ENCODE results near the gene TRAF3IP1.

- TF ChIP-seq EZH2 (IDR thresholded peaks at IDR 0.05; ENCODE audit: borderline replicate concordance, insufficient read depth, low read length, poor library complexity, severe bottlenecking) (no peak), POLR2AphosphoS5 (IDR thresholded peaks at IDR 0.05) (no peak), SMC3 (conservative IDR thresholded peaks at IDR 0.05; ENCODE audit: poor library complexity) (no peak), CTCF (IDR thresholded peaks at IDR 0.05; ENCODE audit: poor library complexity, severe bottlenecking) (no peak), TAF1 (IDR thresholded peaks at IDR 0.05; ENCODE audit: low read depth) (no peak), RAD21 (conservative IDR thresholded peaks at IDR 0.05) (no peak), EP300 (conservative IDR thresholded peaks at IDR 0.05; ENCODE audit: poor library complexity, severe bottlenecking) (no peak)
Measured at GRCh38 chr2:238290715-238291549, 29.4 kb upstream of the TRAF3IP1 start.

All from neural cell (in vitro differentiated cells).